Gastroesophageal sphincter (tissue), 4 donors: ENCODE results near the gene FOXN3. TPM values are rescaled to one million over a fixed set of nuclear protein-coding genes. Genes with fewer than 3 reads are reported as not detected.

Experiments used
- ATAC-seq: fragments of 150-250 bp; one replicate; pipeline ENCODE4 v1.9.1; 2016; ENCODE audit warnings: mild to moderate bottlenecking, moderate library complexity
- H3K27ac ChIP-seq, 4 donors: fragments of 200-600 bp; sonication (generic) in 3 of 4; 1 replicate in 3 of 4; 2 replicates in 1 of 4; pipeline ENCODE4 v1.5.1; 2016 to 2019
- H3K27me3 ChIP-seq: fragments of 200-600 bp; sonication (generic); one replicate; pipeline ENCODE4 v1.5.1; 2019
- H3K36me3 ChIP-seq, 2 donors: fragments of 200-600 bp; sonication (generic); one replicate each; pipeline ENCODE4 v1.5.1; 2019; ENCODE audit warnings: control low read depth in 1 of 2
- H3K4me1 ChIP-seq, 3 donors: fragments of 200-600 bp; sonication (generic); 1 replicate in 2 of 3; 2 replicates in 1 of 3; pipeline ENCODE4 v1.5.1; 2016 to 2019; ENCODE audit warnings: control low read depth in 2 of 3
- H3K4me3 ChIP-seq, 2 donors: fragments of 200-600 bp; sonication (generic); one replicate each; pipeline ENCODE4 v1.5.1; 2019; ENCODE audit warnings: mild to moderate bottlenecking in 1 of 2, moderate library complexity in 1 of 2
- H3K9me3 ChIP-seq, 3 donors: fragments of 200-600 bp; sonication (generic); one replicate each; pipeline ENCODE4 v1.5.1; 2017 to 2019; ENCODE audit warnings: control low read depth in 2 of 3
- CTCF ChIP-seq, 4 experiments: fragments of 200-600 bp in 2 of 4; fragments of 450-650 bp in 2 of 4; sonication (generic) in 1 of 4; IDR thresholded peaks; one replicate each; pipeline ENCODE4 v1.5.1; 2017 to 2019; ENCODE audit warnings: antibody characterized with exemption in 4 of 4, mild to moderate bottlenecking in 2 of 4, moderate library complexity in 2 of 4
- EP300 ChIP-seq: sonication (generic); formaldehyde crosslinking; IDR thresholded peaks from one replicate; pipeline ENCODE4 v1.6.1; 2017; ENCODE audit warnings: antibody characterized with exemption, mild to moderate bottlenecking
- POLR2A ChIP-seq, 2 donors: fragments of 450-650 bp; IDR thresholded peaks; one replicate each; pipeline ENCODE4 v1.6.1; 2017; ENCODE audit warnings: antibody characterized with exemption in 2 of 2, mild to moderate bottlenecking in 2 of 2, moderate library complexity in 1 of 2
- POLR2AphosphoS5 ChIP-seq: sonication (generic); formaldehyde crosslinking; IDR thresholded peaks from one replicate; pipeline ENCODE4 v1.6.1; 2017; ENCODE audit warnings: antibody characterized with exemption
- WGBS, 2 donors: methylation state at CpG; one replicate each; pipeline ENCODE4 v1.1.5; 2018; ENCODE audit warnings: low coverage in 1 of 2; 5-methylcytosine and 5-hydroxymethylcytosine counted together
- total RNA-seq, 4 donors: library from RNA; depleted of rRNA; stranded (reverse); fragments of >200 nt; gene quantifications; one replicate each; pipeline ENCODE4 v1.1.0, GENCODE V29; 2016

FOXN3 gene
- total RNA-seq, 4 donors from 2014 or later: 116 to 172 (median 136) TPM

GRCh38 chr14:89327771-89328212 is 89.2 kb downstream of the FOXN3 start:
- 32 to 58% methylated on average over 4 of the region's 5 CpGs for WGBS, 2 donors
- no peak overlapping the region for H3K4me3 ChIP-seq
- no peak overlapping the region for H3K27ac ChIP-seq
- no peak for ATAC-seq
- H3K36me3 ChIP-seq: peaks cover 0 to 7% of the 10 kb centered on the region in 2 donors
- H3K9me3 ChIP-seq: no peaks in the 10 kb centered on the region
- no peaks in the 10 kb centered on the region for H3K27me3 ChIP-seq
- H3K4me1 ChIP-seq: peaks cover 0 to 53% (median 5%) of the 10 kb centered on the region in 3 donors
- no peak for TF ChIP-seq EP300
- TF ChIP-seq POLR2A (IDR thresholded peaks at IDR 0.05): no peak
- TF ChIP-seq CTCF (IDR thresholded peaks at IDR 0.05): no peak
- TF ChIP-seq POLR2AphosphoS5: no peak

GRCh38 chr14:89325959-89326358 is 91.1 kb downstream of the FOXN3 start:
- Histone ChIP-seq H3K4me1 (peaks cover 0 to 58% (median 5%) of the 10 kb centered on the region in 3 donors), H3K4me3 (no peak overlapping the region), H3K9me3 (no peaks in the 10 kb centered on the region), H3K27ac (no peak overlapping the region), H3K27me3 (no peaks in the 10 kb centered on the region), H3K36me3 (peaks cover 0 to 7% of the 10 kb centered on the region in 2 donors)
- WGBS, 2 donors: 74 to 79% methylated on average over 4 of the region's 4 CpGs
- no peak for ATAC-seq
- no peak for TF ChIP-seq POLR2AphosphoS5
- TF ChIP-seq EP300: no peak
- TF ChIP-seq POLR2A (IDR thresholded peaks at IDR 0.05): no peak
- no peak for TF ChIP-seq CTCF (IDR thresholded peaks at IDR 0.05)

- ATAC-seq: no peak
- H3K9me3 ChIP-seq: no peaks in the 10 kb centered on the region
- WGBS, 2 donors: 80 to 86% methylated on average over 1 of the region's 2 CpGs
- H3K4me3 ChIP-seq: no peak overlapping the region
- no peaks in the 10 kb centered on the region for H3K27me3 ChIP-seq
- H3K4me1 ChIP-seq: peaks cover 0 to 58% (median under 1%) of the 10 kb centered on the region in 3 donors
- no peak overlapping the region for H3K27ac ChIP-seq
- H3K36me3 ChIP-seq: peaks cover 0 to 7% of the 10 kb centered on the region in 2 donors
- TF ChIP-seq POLR2AphosphoS5: no peak
- no peak for TF ChIP-seq POLR2A (IDR thresholded peaks at IDR 0.05)
- no peak for TF ChIP-seq CTCF (IDR thresholded peaks at IDR 0.05)
- no peak for TF ChIP-seq EP300
Observed at GRCh38 chr14:89325299-89325883, 91.6 kb downstream of the FOXN3 start.

GRCh38 chr14:89324501-89325298 is 92.3 kb downstream of the FOXN3 start:
- H3K27me3 ChIP-seq: no peaks in the 10 kb centered on the region
- no peak overlapping the region for H3K4me3 ChIP-seq
- no peaks in the 10 kb centered on the region for H3K9me3 ChIP-seq
- no peak overlapping the region for H3K27ac ChIP-seq
- no peak for ATAC-seq
- peaks cover 0 to 55% (median 0%) of the 10 kb centered on the region in 3 donors for H3K4me1 ChIP-seq
- peaks cover 0 to 7% of the 10 kb centered on the region in 2 donors for H3K36me3 ChIP-seq
- no peak for TF ChIP-seq POLR2AphosphoS5
- TF ChIP-seq CTCF (IDR thresholded peaks at IDR 0.05): no peak
- no peak for TF ChIP-seq POLR2A (IDR thresholded peaks at IDR 0.05)
- no peak for TF ChIP-seq EP300
- 95 to 100% methylated on average over 3 to 7 of the region's 9 CpGs for WGBS, 2 donors
